GM10248 (cell line): ENCODE data around the gene PDE3A.

Experiments
- CTCF ChIA-PET: fragments of 300-600 bp; sonication (Branson Sonifier 250); formaldehyde crosslinking; extraction: SDS; loops from one replicate; lab custom pipeline; 2021; ENCODE audit warnings: antibody characterized with exemption; lab: Yijun Ruan, JAX
- POLR2A ChIA-PET: fragments of 350-650 bp; sonication (Branson Sonifier 250); formaldehyde crosslinking; extraction: SDS; loops from one replicate; lab custom pipeline; 2020; ENCODE audit warnings: antibody characterized with exemption; lab: Yijun Ruan, JAX
- DNase-seq: peaks from one replicate; pipeline ENCODE4 v3.0.0; 2012; ENCODE audit errors: extremely low spot score
- CTCF ChIP-seq: IDR thresholded peaks from 2 replicates; pipeline ENCODE4 v1.5.1; 2012; ENCODE audit warnings: mild to moderate bottlenecking, low read depth; ENCODE audit errors: extremely low read depth, missing control alignments, control extremely low read depth

The PDE3A gene

GRCh38 chr12:20476551-20476950, 108.2 kb downstream of the PDE3A start:
- POLR2A ChIA-PET, result no interaction called here
- no peak for TF ChIP-seq CTCF
- CTCF ChIA-PET, result no interaction called here
- no peak for DNase-seq

GRCh38 chr12:20477255-20477654, 108.9 kb downstream of the PDE3A start:
- CTCF ChIA-PET, result no interaction called here
- POLR2A ChIA-PET, result no interaction called here
- no peak for TF ChIP-seq CTCF
- no peak for DNase-seq

GRCh38 chr12:20477672-20478071, 109.3 kb downstream of the PDE3A start:
- ChIA-PET POLR2A (no interaction called here), CTCF (no interaction called here)
- DNase-seq, result no peak
- no peak for TF ChIP-seq CTCF

GRCh38 chr12:20482491-20483054, 114.2 kb downstream of the PDE3A start:
- no peak for TF ChIP-seq CTCF
- ChIA-PET CTCF (interaction anchor here (1.3 kb wide), 2 partner anchors 17 to 21 kb away, joined by 3 to 4 read pairs; no protein-coding TSS in a partner anchor), POLR2A (no interaction called here)
- DNase-seq, result no peak

GRCh38 chr12:20483776-20484175, 115.4 kb downstream of the PDE3A start:
- POLR2A ChIA-PET, result no interaction called here
- CTCF ChIA-PET, result no interaction called here
- no peak for DNase-seq
- no peak for TF ChIP-seq CTCF

GRCh38 chr12:20486233-20486632, 117.9 kb downstream of the PDE3A start:
- no peak for TF ChIP-seq CTCF
- CTCF ChIA-PET, result no interaction called here
- POLR2A ChIA-PET, result no interaction called here
- DNase-seq, result no peak
